Nephron progenitor cell (in vitro differentiated cells): ENCODE measurements around the gene SLC6A1.

ENCODE experiments used
- DNase-seq: peaks from one replicate; pipeline ENCODE4 v3.0.0; 2021
- H3K27ac Mint-ChIP-seq: 2 replicates; pipeline ENCODE4 v1.8.0; 2021; ENCODE audit warnings: mild to moderate bottlenecking, moderate library complexity, mixed read lengths
- H3K27me3 Mint-ChIP-seq: 2 replicates; pipeline ENCODE4 v1.8.0; 2021; ENCODE audit warnings: mild to moderate bottlenecking, low read depth, mixed read lengths; ENCODE audit not compliant: poor library complexity
- H3K36me3 Mint-ChIP-seq: 2 replicates; pipeline ENCODE4 v1.8.0; 2021; ENCODE audit warnings: low read depth, mixed read lengths
- H3K4me1 Mint-ChIP-seq: 2 replicates; pipeline ENCODE4 v1.8.0; 2021; ENCODE audit warnings: mixed read lengths
- H3K4me3 Mint-ChIP-seq: 2 replicates; pipeline ENCODE4 v1.8.0; 2021; ENCODE audit warnings: mild to moderate bottlenecking, moderate library complexity, mixed read lengths
- H3K9me3 Mint-ChIP-seq: 2 replicates; pipeline ENCODE4 v1.8.0; 2021; ENCODE audit warnings: mild to moderate bottlenecking, moderate library complexity, mixed read lengths
- CTCF ChIP-seq: fragments of 200-600 bp; sonication (generic); IDR thresholded peaks from 2 replicates; pipeline ENCODE4 v1.5.0; 2021; ENCODE audit warnings: antibody characterized with exemption

Gene SLC6A1

GRCh38 chr3:10961921-10962320, 30.6 kb upstream of the SLC6A1 start:
- Mint-ChIP-seq H3K4me3 (no peak overlapping the region), H3K27ac (no peak overlapping the region), H3K9me3 (no peaks in the 10 kb centered on the region), H3K27me3 (peaks cover 28% of the 10 kb centered on the region), H3K36me3 (no peaks in the 10 kb centered on the region), H3K4me1 (no peaks in the 10 kb centered on the region)
- no peak for TF ChIP-seq CTCF
- no peak for DNase-seq

DNA sequence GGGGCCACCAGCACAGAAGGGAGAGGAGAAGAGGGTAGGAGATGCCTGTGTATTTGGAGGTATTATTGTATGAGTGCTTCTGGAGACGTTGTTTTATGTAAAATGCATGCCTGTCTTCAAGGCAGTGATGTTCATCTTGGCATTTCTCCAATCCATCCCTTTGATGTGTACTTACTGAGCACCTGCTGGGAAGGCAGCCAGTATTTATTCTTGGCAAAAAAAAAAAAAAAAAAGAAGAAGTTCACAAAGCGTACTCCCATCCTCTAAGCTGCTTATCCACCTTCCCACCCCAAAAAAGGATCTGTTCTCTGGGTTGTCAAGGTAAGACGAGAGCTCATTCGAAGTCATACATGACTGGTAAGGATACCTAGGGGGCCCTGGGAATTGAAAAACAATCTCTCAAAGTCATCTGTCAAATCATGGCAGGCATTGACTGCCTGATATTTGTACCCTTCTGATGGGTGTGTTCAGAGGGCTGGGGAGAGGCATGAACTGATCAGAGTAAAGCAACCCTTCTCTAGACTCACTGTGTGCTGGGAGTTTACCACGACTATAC, 30.0 kb upstream of the SLC6A1 start:
- no peak for TF ChIP-seq CTCF
- Mint-ChIP-seq H3K4me1 (peaks cover 5% of the 10 kb centered on the region), H3K4me3 (no peak overlapping the region), H3K27me3 (peaks cover 23% of the 10 kb centered on the region), H3K9me3 (no peaks in the 10 kb centered on the region), H3K36me3 (no peaks in the 10 kb centered on the region), H3K27ac (no peak overlapping the region)
- no peak for DNase-seq

DNA sequence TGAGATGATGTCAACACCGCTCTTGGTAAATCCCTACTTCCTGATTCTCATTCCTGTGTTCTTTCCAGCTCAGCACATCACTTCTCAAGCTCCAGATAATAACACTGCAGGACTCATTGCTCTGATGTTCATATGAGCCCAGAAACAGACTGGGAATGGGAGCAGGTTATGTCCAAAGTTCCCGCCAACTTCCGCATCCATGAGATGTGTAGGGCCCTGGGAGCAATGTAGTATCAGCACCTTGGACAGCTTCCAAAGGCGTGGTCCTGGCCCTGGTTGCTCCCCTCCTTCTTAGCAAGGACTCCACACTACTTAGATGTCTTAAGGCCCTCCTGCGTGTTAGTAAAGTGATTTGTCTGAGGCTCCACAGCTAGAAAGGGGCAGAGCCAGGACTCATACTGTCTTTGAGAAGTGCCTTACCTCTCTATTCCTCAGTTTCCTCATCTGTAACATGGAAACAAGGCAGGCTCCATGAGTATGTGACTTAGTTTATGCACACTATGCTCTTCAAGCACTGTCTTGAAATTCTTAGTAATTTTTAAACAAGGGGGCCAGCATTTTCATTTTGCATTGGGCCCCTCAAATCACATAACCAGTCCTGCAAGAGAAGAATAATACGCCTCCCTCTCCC, 27.9 kb upstream of the SLC6A1 start:
- Mint-ChIP-seq H3K27ac (no peak overlapping the region), H3K27me3 (peaks cover 24% of the 10 kb centered on the region), H3K9me3 (no peaks in the 10 kb centered on the region), H3K4me3 (no peak overlapping the region), H3K36me3 (no peaks in the 10 kb centered on the region), H3K4me1 (peaks cover 15% of the 10 kb centered on the region)
- DNase-seq, result peak; percentile 76
- TF ChIP-seq CTCF, result no peak

- TF ChIP-seq CTCF, result no peak
- no peak overlapping the region for H3K4me3 Mint-ChIP-seq
- H3K9me3 Mint-ChIP-seq, result no peaks in the 10 kb centered on the region
- no peak overlapping the region for H3K27ac Mint-ChIP-seq
- H3K27me3 Mint-ChIP-seq, result peaks cover 38% of the 10 kb centered on the region
- H3K36me3 Mint-ChIP-seq, result no peaks in the 10 kb centered on the region
- DNase-seq, result no peak
- peaks cover 15% of the 10 kb centered on the region for H3K4me1 Mint-ChIP-seq
These were observed 24.1 kb upstream of the SLC6A1 start for GRCh38 chr3:10968401-10968800.

- peaks cover 36% of the 10 kb centered on the region for H3K27me3 Mint-ChIP-seq
These were observed 22.1 kb upstream of the SLC6A1 start for GRCh38 chr3:10970306-10970960.

More at GRCh38 chr3:10970306-10970960, 22.1 kb upstream of the SLC6A1 start:
- DNase-seq, result no peak
- Mint-ChIP-seq H3K27ac (no peak overlapping the region), H3K36me3 (no peaks in the 10 kb centered on the region), H3K4me1 (peaks cover 15% of the 10 kb centered on the region), H3K4me3 (no peak overlapping the region), H3K9me3 (no peaks in the 10 kb centered on the region)
- TF ChIP-seq CTCF, result no peak
